IMR-90 (cell line): ENCODE measurements around the gene CERT1. TPM values are rescaled to one million over a fixed set of nuclear protein-coding genes. Genes with fewer than 3 reads are reported as not detected.
A peak's percentile ranks its signal among the peaks of the same experiment; 100 is the strongest.

Experiments used
- ATAC-seq: fragments of 200-7000 bp; cut with Tn5 transposase; 2 replicates; pipeline ENCODE4 v1.9.1; 2020; ENCODE audit warnings: low read depth, mild to moderate bottlenecking, moderate library complexity
- BruUV-seq: library from RNA; stranded (reverse); fragments of 400-500 nt; replicated peaks from 2 replicates; lab custom pipeline; 2021; lab: Mats Ljungman, UMichigan
- CTCF ChIA-PET: fragments of 300-600 bp; formaldehyde crosslinking; extraction: SDS; loops from one replicate; lab custom pipeline; 2021; ENCODE audit warnings: antibody characterized with exemption; lab: Yijun Ruan, JAX
- POLR2A ChIA-PET: fragments of 300-600 bp; sonication (Branson Sonifier 250); formaldehyde crosslinking; loops from one replicate; lab custom pipeline; 2022; ENCODE audit warnings: antibody characterized with exemption; ENCODE audit not compliant: unreplicated experiment; lab: Charles Lee
- DNase-seq: peaks from one replicate; pipeline ENCODE4 v3.0.0; 2013
- H2AFZ ChIP-seq: replicated peaks from 2 replicates; pipeline ENCODE3; 2013; ENCODE audit warnings: low read length, mild to moderate bottlenecking; ENCODE audit not compliant: poor library complexity
- H2AK5ac ChIP-seq: 2 replicates; pipeline ENCODE4 v1.6.1; 2013; ENCODE audit warnings: low read depth, low read length, inconsistent platforms
- H2AK9ac ChIP-seq: replicated peaks from 2 replicates; pipeline ENCODE3; 2013; ENCODE audit warnings: mild to moderate bottlenecking, low read depth, low read length, moderate library complexity; ENCODE audit not compliant: poor library complexity
- H2BK120ac ChIP-seq: 2 replicates; pipeline ENCODE4 v1.6.1; 2013; ENCODE audit warnings: low read depth, low read length, inconsistent platforms
- H2BK15ac ChIP-seq: 3 replicates; pipeline ENCODE4 v1.6.1; 2013; ENCODE audit warnings: low read depth, low read length, inconsistent platforms
- H2BK20ac ChIP-seq: 2 replicates; pipeline ENCODE4 v1.6.1; 2013; ENCODE audit warnings: low read depth, mild to moderate bottlenecking, inconsistent platforms, low read length, moderate library complexity
- H2BK5ac ChIP-seq: 2 replicates; pipeline ENCODE4 v1.6.1; 2013; ENCODE audit warnings: mild to moderate bottlenecking, low read depth, low read length, inconsistent platforms; ENCODE audit not compliant: poor library complexity, severe bottlenecking
- H3K14ac ChIP-seq: replicated peaks from 2 replicates; pipeline ENCODE4 v1.6.1; 2013; ENCODE audit warnings: low read depth, low read length, inconsistent platforms
- H3K18ac ChIP-seq: 2 replicates; pipeline ENCODE4 v1.6.1; 2013; ENCODE audit warnings: low read depth, low read length, control low read depth
- H3K23ac ChIP-seq: 2 replicates; pipeline ENCODE4 v1.6.1; 2013; ENCODE audit warnings: low read depth, low read length, inconsistent platforms
- H3K27ac ChIP-seq: 2 replicates; pipeline ENCODE4 v1.5.1; 2013; ENCODE audit warnings: mild to moderate bottlenecking, control low read depth, low read length; ENCODE audit not compliant: insufficient read depth
- H3K27me3 ChIP-seq: 2 replicates; pipeline ENCODE4 v1.6.1; 2013; ENCODE audit warnings: low read length; ENCODE audit not compliant: control insufficient read depth, insufficient read depth
- H3K36me3 ChIP-seq: 2 replicates; pipeline ENCODE4 v1.6.1; 2013; ENCODE audit warnings: low read length, mixed read lengths; ENCODE audit not compliant: control insufficient read depth, insufficient read depth
- H3K4ac ChIP-seq: 2 replicates; pipeline ENCODE4 v1.6.1; 2013; ENCODE audit warnings: low read depth, low read length, inconsistent platforms
- H3K4me1 ChIP-seq: 2 replicates; pipeline ENCODE4 v1.6.1; 2013; ENCODE audit warnings: low read length, mixed read lengths; ENCODE audit not compliant: control insufficient read depth, insufficient read depth
- H3K4me2 ChIP-seq: 2 replicates; pipeline ENCODE4 v1.6.1; 2013; ENCODE audit warnings: low read depth, mild to moderate bottlenecking, control low read depth, low read length, moderate library complexity
- H3K4me3 ChIP-seq: 2 replicates; pipeline ENCODE4 v1.5.1; 2013; ENCODE audit warnings: low read depth, mild to moderate bottlenecking, control low read depth, low read length, moderate library complexity; ENCODE audit not compliant: insufficient read depth
- H3K56ac ChIP-seq: 2 replicates; pipeline ENCODE4 v1.6.1; 2013; ENCODE audit warnings: low read length, inconsistent platforms; ENCODE audit not compliant: insufficient read depth; ENCODE audit errors: extremely low read depth
- H3K79me1 ChIP-seq, 2 experiments: 2 replicates each; pipeline ENCODE4 v1.6.1; 2013; ENCODE audit warnings: low read length in 2 of 2, inconsistent platforms in 1 of 2, low read depth in 1 of 2
- H3K9ac ChIP-seq: 2 replicates; pipeline ENCODE4 v1.6.1; 2013; ENCODE audit warnings: low read depth, low read length, control low read depth
- H3K9me1 ChIP-seq: 2 replicates; pipeline ENCODE4 v1.6.1; 2013; ENCODE audit warnings: low read length, inconsistent platforms; ENCODE audit not compliant: insufficient read depth
- H3K9me3 ChIP-seq: 2 replicates; pipeline ENCODE4 v1.6.1; 2013; ENCODE audit warnings: low read length; ENCODE audit not compliant: control insufficient read depth, insufficient read depth
- H4K20me1 ChIP-seq: 2 replicates; pipeline ENCODE4 v1.6.1; 2013; ENCODE audit warnings: low read length, inconsistent platforms; ENCODE audit not compliant: insufficient read depth
- H4K5ac ChIP-seq: 2 replicates; pipeline ENCODE4 v1.6.1; 2013; ENCODE audit warnings: mild to moderate bottlenecking, low read depth, low read length, control low read depth
- H4K8ac ChIP-seq, 2 experiments: 2 replicates each; pipeline ENCODE4 v1.6.1; 2013; ENCODE audit warnings: low read depth in 2 of 2, low read length in 2 of 2, control low read depth in 1 of 2, inconsistent platforms in 1 of 2
- H4K91ac ChIP-seq: 2 replicates; pipeline ENCODE4 v1.6.1; 2013; ENCODE audit warnings: low read depth, low read length, inconsistent platforms; ENCODE audit not compliant: insufficient read depth
- CEBPB ChIP-seq: IDR thresholded peaks from 2 replicates; pipeline ENCODE4 v1.6.1; 2012; ENCODE audit warnings: low read depth, low read length, improper control_type of control experiment
- MAFK ChIP-seq: IDR thresholded peaks from 2 replicates; pipeline ENCODE4 v1.6.1; 2012; ENCODE audit warnings: low read depth, low read length, improper control_type of control experiment
- MXI1 ChIP-seq: IDR thresholded peaks from 2 replicates; pipeline ENCODE4 v1.6.1; 2012; ENCODE audit warnings: low read depth, mild to moderate bottlenecking, low read length, moderate library complexity, borderline replicate concordance
- RCOR1 ChIP-seq: IDR thresholded peaks from 2 replicates; pipeline ENCODE4 v1.6.1; 2012; ENCODE audit warnings: mild to moderate bottlenecking, low read length, improper control_type of control experiment; ENCODE audit not compliant: insufficient replicate concordance
- SMC3 ChIP-seq: fragments of 150-350 bp; IDR thresholded peaks from 2 replicates; pipeline ENCODE4 v1.6.1; 2016; ENCODE audit warnings: low read depth, mild to moderate bottlenecking, antibody characterized with exemption, low read length, moderate library complexity
- WGBS, 2 experiments: methylation state at CpG; one replicate each; pipeline versions ENCODE4 v1.1.5 to v1.1.7; 2013; ENCODE audit warnings: missing lambda C conversion rate in 2 of 2; ENCODE audit not compliant: insufficient read length in 1 of 2; ENCODE audit errors: extremely low coverage in 2 of 2; 5-methylcytosine and 5-hydroxymethylcytosine counted together
- dilution Hi-C: fragments of 300-500 bp; cut with HindIII; formaldehyde crosslinking; loops from one replicate; pipeline ENCODE4 v1.14.3; 2018; ENCODE audit warnings: low sequenced_read_pairs; ENCODE audit not compliant: unreplicated experiment
- in situ Hi-C: fragments of 300-500 bp; cut with MboI; formaldehyde crosslinking; loops from 3 replicates; pipeline ENCODE4 v1.14.3; 2019; ENCODE audit warnings: low sequenced_read_pairs, inconsistent platforms, mixed read lengths
- intact Hi-C: fragments of 100-400 bp; cut with micrococcal nuclease; formaldehyde crosslinking; loops from 2 replicates; pipeline ENCODE4 v1.10.0; 2022
- polyA plus RNA-seq, 3 experiments: library from polyadenylated mRNA; depleted of rRNA; stranded (reverse); fragments of >200 nt; gene quantifications; 2 replicates each; pipeline ENCODE4 v1.2.3, GENCODE V29; 2012; ENCODE audit warnings: low replicate concordance in 1 of 3
- total RNA-seq: library from RNA; depleted of rRNA; stranded (reverse); fragments of >200 nt; gene quantifications from 2 replicates; pipeline ENCODE4 v1.2.3, GENCODE V29; 2012
- TF ChIP-seq, protein P1 (sequence below): fragments of 150-350 bp; IDR thresholded peaks from 2 replicates; pipeline ENCODE4 v1.6.1; 2016; ENCODE audit warnings: low read depth, mild to moderate bottlenecking, low read length, moderate library complexity, borderline replicate concordance
- TF ChIP-seq, protein P2 (sequence below): fragments of 150-350 bp; IDR thresholded peaks from 2 replicates; pipeline ENCODE4 v1.6.1; 2017; ENCODE audit warnings: mild to moderate bottlenecking, antibody characterized with exemption, low read length, low read depth

Gene CERT1
- total and polyA plus RNA-seq, 2 of the 4 experiments (the other 2 are of a cell fraction) = 7.2 TPM

DNA sequence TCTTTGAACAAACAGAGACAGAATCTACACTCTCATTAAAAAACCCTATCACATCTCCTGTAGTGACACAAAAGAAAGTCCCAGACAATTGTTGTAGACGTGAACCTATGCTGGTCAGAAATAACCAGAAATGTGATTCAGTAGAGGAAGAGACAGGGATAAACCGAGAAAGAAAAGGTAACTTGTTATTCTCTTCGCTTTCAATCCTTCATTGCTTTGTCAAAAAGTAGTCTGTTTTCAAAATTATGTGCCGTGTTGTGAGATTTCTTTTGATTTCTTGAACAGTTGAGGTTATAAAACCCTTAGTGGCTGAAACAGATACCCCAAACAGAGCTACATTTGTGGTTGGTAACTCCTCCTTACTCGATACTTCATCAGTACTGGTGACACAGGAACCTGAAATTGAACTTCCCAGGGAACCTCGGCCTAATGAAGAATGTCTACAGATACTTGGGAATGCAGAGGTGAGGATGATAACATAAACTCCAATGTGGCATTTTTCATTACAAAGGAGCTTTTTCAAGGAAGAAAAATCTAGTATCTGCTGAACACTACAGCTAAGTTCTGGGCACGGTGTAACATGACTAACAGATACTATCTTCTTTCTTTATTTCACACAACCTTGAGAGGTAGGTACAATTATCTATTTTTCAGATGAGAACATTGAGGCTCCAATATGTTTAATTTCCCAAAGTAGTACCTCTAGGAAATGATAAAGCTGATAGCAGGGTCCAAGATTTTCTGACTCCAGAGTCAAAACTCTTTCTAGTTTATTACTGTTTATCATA, 160.1 kb downstream of the CERT1 start:
- Histone ChIP-seq H3K4me1 (no peaks in the 10 kb centered on the region), H4K5ac (no peak overlapping the region), H2BK120ac (no peak overlapping the region), H2AFZ (no peak overlapping the region), H4K20me1 (no peaks in the 10 kb centered on the region), H3K27me3 (no peaks in the 10 kb centered on the region), H3K36me3 (peaks cover 21% of the 10 kb centered on the region), H3K23ac (no peak overlapping the region), H2BK20ac (no peak overlapping the region), H2BK15ac (no peak overlapping the region), H3K4me2 (no peak overlapping the region), H3K9me3 (no peaks in the 10 kb centered on the region), H4K91ac (no peak overlapping the region), H3K9ac (no peak overlapping the region), H2BK5ac (no peak overlapping the region), H4K8ac (no peak overlapping the region), H3K9me1 (no peaks in the 10 kb centered on the region), H3K4ac (no peak overlapping the region), H3K4me3 (no peak overlapping the region), H3K79me1 (peaks cover 3 to 6% of the 10 kb centered on the region in 2 experiments; a peak in 2 of 4 replicates), H3K27ac (no peak overlapping the region), H3K18ac (no peak overlapping the region), H2AK9ac (no peak overlapping the region), H3K14ac (no peak overlapping the region), H2AK5ac (no peak overlapping the region), H3K56ac (no peak overlapping the region)
- CTCF ChIA-PET = interaction anchor here (1.3 to 1.7 kb wide), 2 partner anchors 9 to 332 kb away, joined by 3 to 4 read pairs; no protein-coding TSS in a partner anchor
- dilution Hi-C loops = no loop called here
- no peak for DNase-seq
- intact Hi-C loops = no loop called here
- in situ Hi-C loops = loop anchor here (25.0 kb wide), 1 partner anchor 589 kb away; the partner anchor contains the start of genes GFM2 and NSA2
- no CpG with 5 or more reads among the region's 7 CpGs for WGBS, 2 experiments
- POLR2A ChIA-PET = no interaction called here
- TSS peak; percentile 85 for BruUV-seq
- no peak for ATAC-seq
- TF ChIP-seq MXI1 (no peak), RCOR1 (no peak), CEBPB (no peak), MAFK (no peak), SMC3 (no peak)
- TF ChIP-seq, protein P1, sequence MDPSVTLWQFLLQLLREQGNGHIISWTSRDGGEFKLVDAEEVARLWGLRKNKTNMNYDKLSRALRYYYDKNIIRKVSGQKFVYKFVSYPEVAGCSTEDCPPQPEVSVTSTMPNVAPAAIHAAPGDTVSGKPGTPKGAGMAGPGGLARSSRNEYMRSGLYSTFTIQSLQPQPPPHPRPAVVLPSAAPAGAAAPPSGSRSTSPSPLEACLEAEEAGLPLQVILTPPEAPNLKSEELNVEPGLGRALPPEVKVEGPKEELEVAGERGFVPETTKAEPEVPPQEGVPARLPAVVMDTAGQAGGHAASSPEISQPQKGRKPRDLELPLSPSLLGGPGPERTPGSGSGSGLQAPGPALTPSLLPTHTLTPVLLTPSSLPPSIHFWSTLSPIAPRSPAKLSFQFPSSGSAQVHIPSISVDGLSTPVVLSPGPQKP = no peak
- TF ChIP-seq, protein P2, sequence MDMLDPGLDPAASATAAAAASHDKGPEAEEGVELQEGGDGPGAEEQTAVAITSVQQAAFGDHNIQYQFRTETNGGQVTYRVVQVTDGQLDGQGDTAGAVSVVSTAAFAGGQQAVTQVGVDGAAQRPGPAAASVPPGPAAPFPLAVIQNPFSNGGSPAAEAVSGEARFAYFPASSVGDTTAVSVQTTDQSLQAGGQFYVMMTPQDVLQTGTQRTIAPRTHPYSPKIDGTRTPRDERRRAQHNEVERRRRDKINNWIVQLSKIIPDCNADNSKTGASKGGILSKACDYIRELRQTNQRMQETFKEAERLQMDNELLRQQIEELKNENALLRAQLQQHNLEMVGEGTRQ = no peak
